Ovary (tissue), 9 donors: ENCODE data around the gene PCDHA1. TPM values are rescaled to one million over a fixed set of nuclear protein-coding genes. Genes with fewer than 3 reads are reported as not detected.
"Not testable (repeated sequence)": the region's sequence is repeated elsewhere in the genome, so short reads cannot be mapped to it uniquely, and the experiment has no call there.

ENCODE experiments used
- DNase-seq, 5 donors: peaks; one replicate each; pipeline ENCODE4 v3.0.0-alpha.2; 2019 to 2020
- H3K27ac ChIP-seq, 2 donors: fragments of 200-600 bp; one replicate each; pipeline versions ENCODE4 v1.5.1 to v1.8.0; 2019 to 2022
- H3K27me3 ChIP-seq: fragments of 200-600 bp; one replicate; pipeline ENCODE4 v1.8.0; 2022
- H3K36me3 ChIP-seq: fragments of 200-600 bp; sonication (generic); one replicate; pipeline ENCODE4 v1.5.1; 2019
- H3K4me1 ChIP-seq: one replicate; pipeline ENCODE4 v1.8.1; 2013; ENCODE audit warnings: mild to moderate bottlenecking, moderate library complexity; ENCODE audit not compliant: insufficient read depth
- H3K4me3 ChIP-seq: fragments of 200-600 bp; sonication (generic); one replicate; pipeline ENCODE4 v1.5.1; 2017
- H3K9me3 ChIP-seq, 2 donors: fragments of 200-600 bp in 1 of 2; sonication (generic) in 1 of 2; one replicate each; pipeline versions ENCODE4 v1.5.1 to v1.8.1; 2013 to 2019; ENCODE audit warnings: mild to moderate bottlenecking in 1 of 2, moderate library complexity in 1 of 2
- EP300 ChIP-seq: sonication (generic); formaldehyde crosslinking; IDR thresholded peaks from one replicate; pipeline ENCODE4 v1.6.1; 2017; ENCODE audit warnings: antibody characterized with exemption
- POLR2A ChIP-seq: fragments of 450-650 bp; IDR thresholded peaks from one replicate; pipeline ENCODE4 v1.6.1; 2017; ENCODE audit warnings: antibody characterized with exemption, mild to moderate bottlenecking, moderate library complexity
- whole genome bisulfite sequencing, 3 donors: extraction: QIAGEN DNeasy Blood & Tissue Kit in 1 of 3; methylation state at CpG; one replicate each; pipeline versions ENCODE4 v1.1.5 to v1.1.7; 2013 to 2017; 5-methylcytosine and 5-hydroxymethylcytosine counted together
- intact Hi-C, 4 donors: fragments of 100-400 bp; cut with DNase I; formaldehyde crosslinking; loops; one replicate each; pipeline versions ENCODE4 v1.11.0 to v1.15.1; 2022 to 2023
- polyA plus RNA-seq, 2 donors: library from polyadenylated mRNA; stranded (reverse); fragments of 200-250 nt in 1 of 2; fragments of 350-450 nt in 1 of 2; fragmentation: Illumina TruSeq in 1 of 2; extraction: RNeasy Lipid Tissue Mini Kit (QIAGEN cat#74804) in 1 of 2; gene quantifications; one replicate each; pipeline ENCODE4 v1.2.3, GENCODE V29; 2013 to 2014
- total RNA-seq, 7 donors: library from RNA; depleted of rRNA in 2 of 7; stranded (reverse); fragments of >200 nt in 2 of 7; fragmentation: NEBNext Ultra II Directional in 3 of 7; extraction: Animal tissue kit (Norgen Biotek cat#: 25700) in 3 of 7; gene quantifications; one replicate each; pipeline versions ENCODE4 v1.1.0 to v1.2.4, GENCODE V29; 2016 to 2023
- TF ChIP-seq, protein P1 (sequence below), 3 donors: fragments of 450-650 bp in 2 of 3; fragments of 200-600 bp in 1 of 3; IDR thresholded peaks; one replicate each; pipeline versions ENCODE4 v1.5.1 to v1.8.0; 2016 to 2022; ENCODE audit warnings: antibody characterized with exemption in 3 of 3, mild to moderate bottlenecking in 1 of 3
- donor health status: DM: no; HTN: no; CAD: no; lungs with moderate emphysema.
- donor health status: DM: no; HTN: no; CAD: no.
- donor health status: Bipolar disorder and iron deficiency.
- donor health status: DM: yes; HTN: yes; CAD: no.
- donor health status: DM: no; HTN: no; CAD: no.
- donor health status: DM: yes; HTN: yes; CAD: no.

Gene PCDHA1
- total and polyA plus RNA-seq, 9 donors, result 0.05 TPM; not detected in 8

DNA sequence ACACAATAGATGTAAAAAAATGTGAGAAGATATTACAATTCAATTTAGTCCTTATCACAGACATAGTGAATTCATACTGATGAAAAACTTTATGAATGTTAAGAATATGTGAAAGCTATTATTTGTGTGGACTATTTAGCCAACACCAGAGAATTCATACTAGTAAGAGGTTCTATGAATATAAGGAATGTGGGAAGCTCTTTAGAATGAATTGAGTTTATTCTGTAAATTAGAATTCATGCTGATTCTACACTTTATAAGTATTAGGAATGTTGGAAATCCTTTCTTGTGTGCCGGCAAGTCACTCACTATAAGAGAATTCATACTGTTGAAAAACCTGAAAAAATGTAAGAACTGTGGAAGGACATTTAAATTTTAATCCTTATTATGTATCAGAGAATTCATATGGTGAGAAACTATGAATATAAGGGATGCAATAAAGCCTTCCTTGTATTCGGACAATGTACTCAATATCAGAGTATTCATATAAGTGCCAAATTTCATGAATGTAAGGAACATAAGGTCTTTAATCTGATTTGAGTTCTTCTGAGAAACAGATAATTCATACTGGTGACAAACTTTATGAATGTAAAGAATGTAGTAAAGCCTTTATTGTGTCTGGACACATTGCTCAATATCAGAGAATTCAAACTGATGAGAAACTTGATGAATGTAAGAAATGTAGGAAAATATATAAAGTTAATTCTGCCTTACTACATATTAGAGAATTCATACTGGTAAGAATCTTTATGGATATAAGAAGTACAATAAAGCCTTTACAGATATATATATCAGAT, 21.6 kb upstream of the PCDHA1 start:
- intact Hi-C loops, result no loop called here
- WGBS, 3 donors, result 82 to 91% (median 87%) methylated on average over 2 of the region's 2 CpGs
- H3K36me3 ChIP-seq, result no peaks in the 10 kb centered on the region

DNA sequence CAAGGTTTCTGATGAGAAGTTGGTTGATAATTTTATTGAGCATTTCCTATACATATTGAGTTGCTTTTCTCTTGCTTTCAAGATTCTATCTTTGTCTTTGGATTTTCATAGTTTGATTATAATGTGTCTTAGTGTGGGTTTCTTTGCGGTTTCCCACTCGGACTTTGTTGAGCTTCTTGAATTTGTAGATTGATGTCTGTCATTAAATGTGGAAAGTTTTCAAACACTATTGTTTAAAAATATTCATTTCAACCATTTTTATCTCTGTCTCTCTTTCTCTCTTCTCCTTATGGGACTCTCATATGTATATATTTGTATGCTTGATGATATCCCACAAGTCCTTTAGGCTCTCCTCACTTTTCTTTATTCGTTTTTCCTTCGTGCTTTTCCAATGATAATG, 18.5 kb upstream of the PCDHA1 start:
- no peaks in the 10 kb centered on the region for H3K27me3 ChIP-seq
- TF ChIP-seq POLR2A (no peak), EP300 (no peak)
- TF ChIP-seq, protein P1, sequence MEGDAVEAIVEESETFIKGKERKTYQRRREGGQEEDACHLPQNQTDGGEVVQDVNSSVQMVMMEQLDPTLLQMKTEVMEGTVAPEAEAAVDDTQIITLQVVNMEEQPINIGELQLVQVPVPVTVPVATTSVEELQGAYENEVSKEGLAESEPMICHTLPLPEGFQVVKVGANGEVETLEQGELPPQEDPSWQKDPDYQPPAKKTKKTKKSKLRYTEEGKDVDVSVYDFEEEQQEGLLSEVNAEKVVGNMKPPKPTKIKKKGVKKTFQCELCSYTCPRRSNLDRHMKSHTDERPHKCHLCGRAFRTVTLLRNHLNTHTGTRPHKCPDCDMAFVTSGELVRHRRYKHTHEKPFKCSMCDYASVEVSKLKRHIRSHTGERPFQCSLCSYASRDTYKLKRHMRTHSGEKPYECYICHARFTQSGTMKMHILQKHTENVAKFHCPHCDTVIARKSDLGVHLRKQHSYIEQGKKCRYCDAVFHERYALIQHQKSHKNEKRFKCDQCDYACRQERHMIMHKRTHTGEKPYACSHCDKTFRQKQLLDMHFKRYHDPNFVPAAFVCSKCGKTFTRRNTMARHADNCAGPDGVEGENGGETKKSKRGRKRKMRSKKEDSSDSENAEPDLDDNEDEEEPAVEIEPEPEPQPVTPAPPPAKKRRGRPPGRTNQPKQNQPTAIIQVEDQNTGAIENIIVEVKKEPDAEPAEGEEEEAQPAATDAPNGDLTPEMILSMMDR (IDR thresholded peaks at IDR 0.05), result no peak
- no peak for DNase-seq
- 77 to 81% (median 80%) methylated on average over 4 of the region's 4 CpGs for WGBS, 3 donors
- no peaks in the 10 kb centered on the region for H3K36me3 ChIP-seq
- no peaks in the 10 kb centered on the region for H3K4me1 ChIP-seq
- peaks cover 3 to 9% of the 10 kb centered on the region in 2 donors for H3K9me3 ChIP-seq
- intact Hi-C loops, result no loop called here
- no peak overlapping the region for H3K27ac ChIP-seq
- H3K4me3 ChIP-seq, result no peak overlapping the region

More for the DNA sequence above, 21.6 kb upstream of the PCDHA1 start:
- Histone ChIP-seq H3K9me3 (peaks cover 9 to 10% of the 10 kb centered on the region in 2 donors), H3K27ac (no peak overlapping the region), H3K4me1 (no peaks in the 10 kb centered on the region), H3K27me3 (no peaks in the 10 kb centered on the region), H3K4me3 (no peak overlapping the region)
- DNase-seq, result no peak
- TF ChIP-seq, protein P1 (IDR thresholded peaks at IDR 0.05), result no peak
- no peak for TF ChIP-seq EP300

DNA sequence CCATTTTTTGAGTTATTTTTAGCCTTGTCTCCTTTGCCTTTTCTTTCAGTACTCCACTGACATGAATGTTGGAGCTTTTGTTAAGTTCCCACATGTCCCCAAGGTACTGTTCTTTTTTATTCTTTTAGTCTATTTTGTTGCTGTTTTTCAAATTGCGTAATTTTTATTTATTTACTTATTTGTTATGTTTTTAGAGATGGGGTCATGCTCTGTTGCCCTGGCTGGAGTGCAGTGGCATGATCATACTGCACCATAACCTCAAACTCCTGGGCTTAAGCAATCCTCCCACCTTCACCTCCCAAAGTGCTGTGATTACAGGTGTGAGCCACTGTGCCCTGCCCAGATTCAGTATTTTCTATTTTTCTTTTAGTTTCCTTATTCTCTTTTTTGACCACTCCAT, 5.4 kb upstream of the PCDHA1 start:
- Histone ChIP-seq H3K9me3 (peaks cover 0 to 6% of the 10 kb centered on the region in 2 donors), H3K4me1 (no peaks in the 10 kb centered on the region), H3K36me3 (no peaks in the 10 kb centered on the region), H3K27me3 (no peaks in the 10 kb centered on the region), H3K27ac (no peak overlapping the region), H3K4me3 (no peak overlapping the region)
- no peak for DNase-seq
- WGBS, 3 donors, result 74 to 100% (median 78%) methylated on average over 1 of the region's 1 CpG
- intact Hi-C loops, result no loop called here
- TF ChIP-seq, protein P1 (IDR thresholded peaks at IDR 0.05), result no peak
- TF ChIP-seq EP300 (no peak), POLR2A (no peak)

DNA sequence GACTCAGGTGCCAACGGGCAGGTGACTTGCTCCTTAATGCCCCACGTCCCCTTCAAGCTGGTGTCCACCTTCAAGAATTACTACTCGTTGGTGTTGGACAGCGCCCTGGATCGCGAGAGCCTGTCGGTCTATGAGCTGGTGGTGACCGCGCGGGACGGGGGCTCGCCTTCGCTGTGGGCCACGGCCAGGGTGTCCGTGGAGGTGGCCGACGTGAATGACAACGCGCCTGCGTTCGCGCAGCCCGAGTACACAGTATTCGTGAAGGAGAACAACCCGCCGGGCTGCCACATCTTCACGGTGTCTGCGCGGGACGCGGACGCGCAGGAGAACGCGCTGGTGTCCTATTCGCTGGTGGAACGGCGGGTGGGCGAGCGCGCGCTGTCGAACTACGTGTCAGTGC, 1.5 kb downstream of the PCDHA1 start:
- WGBS, 3 donors, result 35 to 50% (median 48%) methylated on average over 38 to 44 of the region's 44 CpGs
- H3K36me3 ChIP-seq, H3K4me3 ChIP-seq, H3K27me3 ChIP-seq, H3K27ac ChIP-seq, DNase-seq, H3K4me1 ChIP-seq, intact Hi-C loops: not testable (repeated sequence)
- peaks cover 0 to 29% of the 10 kb centered on the region in 2 donors for H3K9me3 ChIP-seq

DNA sequence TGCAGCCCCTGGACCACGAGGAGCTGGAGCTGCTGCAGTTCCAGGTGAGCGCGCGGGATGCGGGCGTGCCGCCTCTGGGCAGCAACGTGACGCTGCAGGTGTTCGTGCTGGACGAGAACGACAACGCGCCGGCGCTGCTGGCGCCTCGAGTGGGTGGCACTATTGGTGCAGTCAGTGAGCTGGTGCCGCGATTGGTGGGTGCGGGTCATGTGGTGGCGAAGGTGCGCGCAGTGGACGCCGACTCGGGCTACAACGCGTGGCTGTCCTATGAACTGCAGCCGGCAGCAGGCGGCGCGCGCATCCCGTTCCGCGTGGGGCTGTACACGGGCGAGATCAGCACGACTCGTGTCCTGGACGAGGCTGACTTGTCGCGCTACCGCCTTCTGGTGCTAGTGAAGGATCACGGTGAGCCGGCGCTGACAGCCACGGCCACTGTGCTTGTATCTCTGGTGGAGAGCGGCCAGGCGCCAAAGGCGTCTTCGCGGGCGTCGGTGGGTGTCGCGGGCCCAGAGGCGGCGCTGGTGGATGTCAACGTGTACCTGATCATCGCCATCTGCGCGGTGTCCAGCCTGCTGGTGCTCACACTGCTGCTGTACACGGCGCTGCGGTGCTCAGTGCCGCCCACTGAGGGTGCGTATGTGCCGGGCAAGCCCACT, 2.0 kb downstream of the PCDHA1 start:
- DNase-seq, H3K4me3 ChIP-seq, H3K4me1 ChIP-seq, intact Hi-C loops, H3K36me3 ChIP-seq, H3K27me3 ChIP-seq, H3K27ac ChIP-seq: not testable (repeated sequence)
- WGBS, 3 donors, result 31 to 52% (median 45%) methylated on average over 70 of the region's 70 CpGs
- peaks cover 0 to 29% of the 10 kb centered on the region in 2 donors for H3K9me3 ChIP-seq
